MM.1S (cell line): ENCODE results near the gene AGPS.

Source experiments
- DNase-seq: peaks from one replicate; pipeline ENCODE4 v3.0.0-alpha.2; 2015
- H2AFZ ChIP-seq: fragments of 300-600 bp; sonication (generic); 2 replicates; pipeline ENCODE4 v1.6.0; 2016; ENCODE audit warnings: antibody characterized with exemption, low read length
- H3F3A ChIP-seq: fragments of 300-600 bp; sonication (generic); 2 replicates; pipeline ENCODE4 v1.6.1; 2016; ENCODE audit warnings: mild to moderate bottlenecking, antibody characterized with exemption, low read length, moderate library complexity, mixed read lengths; ENCODE audit not compliant: insufficient read depth
- H3K27ac ChIP-seq: fragments of 300-600 bp; sonication (generic); 2 replicates; pipeline ENCODE4 v1.5.1; 2016; ENCODE audit warnings: mild to moderate bottlenecking, low read length
- H3K27me3 ChIP-seq: fragments of 300-600 bp; sonication (generic); replicated peaks from 2 replicates; pipeline ENCODE4 v1.6.0; 2016; ENCODE audit warnings: low read length; ENCODE audit not compliant: insufficient read depth
- H3K36me3 ChIP-seq: fragments of 300-600 bp; sonication (generic); replicated peaks from 2 replicates; pipeline ENCODE4 v1.6.1; 2016; ENCODE audit warnings: mild to moderate bottlenecking, low read length, mixed read lengths; ENCODE audit not compliant: insufficient read depth
- H3K4me1 ChIP-seq: fragments of 300-600 bp; sonication (generic); 2 replicates; pipeline ENCODE4 v1.6.1; 2016; ENCODE audit warnings: low read length, mixed read lengths
- H3K4me2 ChIP-seq: fragments of 300-600 bp; sonication (generic); 2 replicates; pipeline ENCODE4 v1.6.0; 2016; ENCODE audit warnings: low read depth, low read length
- H3K4me3 ChIP-seq: fragments of 300-600 bp; sonication (generic); 2 replicates; pipeline ENCODE4 v1.5.1; 2016; ENCODE audit warnings: low read length, mixed read lengths
- H3K79me2 ChIP-seq: fragments of 300-600 bp; sonication (generic); 2 replicates; pipeline ENCODE4 v1.6.1; 2016; ENCODE audit warnings: mixed run types, low read length, mixed read lengths
- H3K9ac ChIP-seq: fragments of 300-600 bp; sonication (generic); 2 replicates; pipeline ENCODE4 v1.6.1; 2016; ENCODE audit warnings: low read length, mixed read lengths
- H3K9me2 ChIP-seq: fragments of 300-600 bp; sonication (generic); replicated peaks from 2 replicates; pipeline ENCODE4 v1.6.1; 2016; ENCODE audit warnings: mild to moderate bottlenecking, low read length, mixed read lengths; ENCODE audit not compliant: insufficient read depth
- H3K9me3 ChIP-seq: fragments of 300-600 bp; sonication (generic); replicated peaks from 2 replicates; pipeline ENCODE4 v1.6.1; 2016; ENCODE audit warnings: mild to moderate bottlenecking, low read length, mixed read lengths; ENCODE audit not compliant: insufficient read depth
- H4K20me1 ChIP-seq: fragments of 300-600 bp; sonication (generic); 2 replicates; pipeline ENCODE4 v1.6.1; 2016; ENCODE audit warnings: mild to moderate bottlenecking, low read length, moderate library complexity, mixed read lengths; ENCODE audit not compliant: insufficient read depth
- EZH2 ChIP-seq: fragments of 300-600 bp; sonication (generic); optimal IDR thresholded peaks from 2 replicates; pipeline ENCODE3; 2017; ENCODE audit warnings: low read depth, mild to moderate bottlenecking, antibody characterized with exemption, low read length, mixed read lengths
- EZH2phosphoT487 ChIP-seq: fragments of 300-600 bp; sonication (generic); IDR thresholded peaks from 2 replicates; pipeline ENCODE4 v1.6.1; 2018; ENCODE audit warnings: antibody characterized with exemption, low read length
- TF ChIP-seq, protein P1 (sequence below): fragments of 300-600 bp; sonication (generic); IDR thresholded peaks from 2 replicates; pipeline ENCODE4 v1.5.1; 2016; ENCODE audit warnings: antibody characterized with exemption, low read length, mixed read lengths

Gene AGPS

DNA sequence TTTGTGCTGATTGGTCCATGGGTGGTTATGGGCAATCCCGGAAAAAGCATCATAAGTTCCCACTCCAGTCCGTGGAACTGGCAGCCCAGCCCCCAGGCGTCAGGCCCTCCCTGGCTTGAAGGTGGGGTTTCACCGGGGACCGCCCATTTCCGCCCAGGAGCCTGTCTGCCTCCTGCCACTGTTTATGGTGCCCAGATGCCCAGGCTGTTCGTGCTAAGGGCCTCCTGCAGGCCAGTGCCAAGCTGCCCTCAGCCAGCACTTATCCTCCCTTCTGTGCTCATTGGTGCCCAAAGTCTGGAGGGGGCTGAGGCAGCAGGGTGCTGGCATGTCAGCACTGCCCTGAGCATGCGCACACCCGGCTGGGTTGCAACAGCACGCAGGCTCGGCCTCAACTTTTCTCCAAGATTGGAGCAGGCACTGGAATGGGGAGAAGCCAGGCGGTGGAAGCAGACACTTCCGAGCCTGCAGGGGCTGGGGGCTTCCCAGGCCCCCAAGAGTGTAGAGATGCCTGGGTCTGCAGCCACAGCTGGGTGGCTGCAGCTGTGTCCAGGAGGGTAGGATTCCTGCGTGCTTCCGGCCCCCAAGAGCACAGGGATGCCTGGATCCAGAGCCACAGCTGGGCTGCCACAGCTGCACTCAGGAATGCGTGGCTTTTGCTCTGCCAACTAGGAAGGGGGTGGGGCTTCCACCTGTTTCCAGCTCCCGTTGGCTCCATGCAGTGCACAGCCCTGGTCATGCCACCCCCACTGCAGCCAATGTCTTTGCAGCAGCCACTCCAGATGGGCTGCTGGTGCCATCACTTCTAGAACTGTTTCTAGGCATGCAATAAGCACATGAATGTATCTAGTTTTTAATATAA is 74.0 kb downstream of the AGPS start:
- no peaks in the 10 kb centered on the region for H3K27me3 ChIP-seq
- no peak for DNase-seq
- H3K79me2 ChIP-seq: no peaks in the 10 kb centered on the region
- H3K27ac ChIP-seq: no peak overlapping the region
- H3K4me2 ChIP-seq: no peak overlapping the region
- TF ChIP-seq, protein P1, sequence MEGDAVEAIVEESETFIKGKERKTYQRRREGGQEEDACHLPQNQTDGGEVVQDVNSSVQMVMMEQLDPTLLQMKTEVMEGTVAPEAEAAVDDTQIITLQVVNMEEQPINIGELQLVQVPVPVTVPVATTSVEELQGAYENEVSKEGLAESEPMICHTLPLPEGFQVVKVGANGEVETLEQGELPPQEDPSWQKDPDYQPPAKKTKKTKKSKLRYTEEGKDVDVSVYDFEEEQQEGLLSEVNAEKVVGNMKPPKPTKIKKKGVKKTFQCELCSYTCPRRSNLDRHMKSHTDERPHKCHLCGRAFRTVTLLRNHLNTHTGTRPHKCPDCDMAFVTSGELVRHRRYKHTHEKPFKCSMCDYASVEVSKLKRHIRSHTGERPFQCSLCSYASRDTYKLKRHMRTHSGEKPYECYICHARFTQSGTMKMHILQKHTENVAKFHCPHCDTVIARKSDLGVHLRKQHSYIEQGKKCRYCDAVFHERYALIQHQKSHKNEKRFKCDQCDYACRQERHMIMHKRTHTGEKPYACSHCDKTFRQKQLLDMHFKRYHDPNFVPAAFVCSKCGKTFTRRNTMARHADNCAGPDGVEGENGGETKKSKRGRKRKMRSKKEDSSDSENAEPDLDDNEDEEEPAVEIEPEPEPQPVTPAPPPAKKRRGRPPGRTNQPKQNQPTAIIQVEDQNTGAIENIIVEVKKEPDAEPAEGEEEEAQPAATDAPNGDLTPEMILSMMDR: no peak
- no peak for TF ChIP-seq EZH2phosphoT487
- no peak for TF ChIP-seq EZH2
- no peaks in the 10 kb centered on the region for H3K9me3 ChIP-seq
- H3K9ac ChIP-seq: no peak overlapping the region
- no peaks in the 10 kb centered on the region for H4K20me1 ChIP-seq
- no peaks in the 10 kb centered on the region for H3K36me3 ChIP-seq
- no peaks in the 10 kb centered on the region for H3F3A ChIP-seq
- no peak overlapping the region for H2AFZ ChIP-seq
- no peak overlapping the region for H3K4me3 ChIP-seq
- H3K9me2 ChIP-seq: no peaks in the 10 kb centered on the region
- H3K4me1 ChIP-seq: no peaks in the 10 kb centered on the region

DNA sequence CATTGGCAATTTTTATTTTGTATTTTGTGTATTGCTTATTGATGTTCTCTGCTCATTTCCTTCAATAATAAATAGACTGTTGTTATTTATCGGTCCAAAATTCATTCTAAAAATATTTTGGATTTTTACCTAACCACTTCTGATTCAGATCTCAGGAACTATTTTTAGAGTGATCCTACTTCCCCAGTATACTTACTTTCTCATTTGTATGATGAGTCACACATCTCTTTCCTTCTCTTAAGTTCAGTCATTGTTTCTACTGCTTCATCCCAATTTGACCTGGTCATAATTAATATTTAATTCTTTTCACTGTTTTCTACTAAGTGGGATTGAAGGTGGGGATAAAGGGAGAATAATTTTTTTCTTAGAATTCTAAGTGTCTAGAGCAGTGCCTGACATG is 75.1 kb downstream of the AGPS start:
- no peak overlapping the region for H3K9ac ChIP-seq
- H3K79me2 ChIP-seq: no peaks in the 10 kb centered on the region
- no peaks in the 10 kb centered on the region for H3K36me3 ChIP-seq
- no peak overlapping the region for H2AFZ ChIP-seq
- no peak for DNase-seq
- H3F3A ChIP-seq: no peaks in the 10 kb centered on the region
- H3K4me1 ChIP-seq: no peaks in the 10 kb centered on the region
- H3K4me2 ChIP-seq: no peak overlapping the region
- no peak overlapping the region for H3K4me3 ChIP-seq
- H4K20me1 ChIP-seq: no peaks in the 10 kb centered on the region
- no peaks in the 10 kb centered on the region for H3K9me3 ChIP-seq
- H3K9me2 ChIP-seq: no peaks in the 10 kb centered on the region
- TF ChIP-seq EZH2phosphoT487: no peak
- TF ChIP-seq, protein P1: no peak
- TF ChIP-seq EZH2: no peak
- no peak overlapping the region for H3K27ac ChIP-seq
- H3K27me3 ChIP-seq: no peaks in the 10 kb centered on the region

GRCh38 chr2:177471990-177472389 is 79.4 kb downstream of the AGPS start:
- Histone ChIP-seq H3K9me3 (no peaks in the 10 kb centered on the region), H3K27ac (no peak overlapping the region), H3K36me3 (no peaks in the 10 kb centered on the region), H3K4me3 (no peak overlapping the region), H3K27me3 (no peaks in the 10 kb centered on the region), H3K9me2 (no peaks in the 10 kb centered on the region), H3K4me1 (no peaks in the 10 kb centered on the region), H2AFZ (no peak overlapping the region), H3K4me2 (no peak overlapping the region), H3F3A (no peaks in the 10 kb centered on the region), H3K79me2 (no peaks in the 10 kb centered on the region), H4K20me1 (no peaks in the 10 kb centered on the region), H3K9ac (no peak overlapping the region)
- no peak for DNase-seq
- TF ChIP-seq, protein P1: no peak
- TF ChIP-seq EZH2phosphoT487 (no peak), EZH2 (no peak)
